Pancreas (tissue), 10 donors: ENCODE measurements around the gene CCR4. TPM values are rescaled to one million over a fixed set of nuclear protein-coding genes. Genes with fewer than 3 reads are reported as not detected.

Source experiments
- ATAC-seq, 4 donors: fragments of 200-7000 bp; cut with Tn5 transposase; one replicate each; pipeline versions ENCODE4 v1.8.0 to v1.9.1; 2020; ENCODE audit warnings: mild to moderate bottlenecking in 4 of 4, moderate library complexity in 4 of 4
- DNase-seq, 6 donors: peaks; one replicate each; pipeline ENCODE4 v3.0.0-alpha.2; 2020
- FAIRE-seq: peaks from 2 replicates; lab custom pipeline; 2012; peaks lifted over from hg19 to GRCh38; lab: Jason Lieb, UNC
- H3K27ac ChIP-seq, 4 donors: fragments of 200-600 bp; sonication (generic); 1 replicate in 3 of 4; 2 replicates in 1 of 4; pipeline versions ENCODE4 v1.5.0 to v1.8.0; 2020
- H3K27me3 ChIP-seq, 4 donors: fragments of 200-600 bp; one replicate each; pipeline ENCODE4 v1.8.0; 2021
- H3K36me3 ChIP-seq, 3 donors: fragments of 200-600 bp; sonication (generic) in 1 of 3; one replicate each; pipeline versions ENCODE4 v1.5.0 to v1.8.0; 2020 to 2021
- H3K4me1 ChIP-seq, 3 donors: fragments of 200-600 bp; one replicate each; pipeline ENCODE4 v1.8.0; 2021
- H3K4me3 ChIP-seq, 4 donors: fragments of 200-600 bp; sonication (generic) in 2 of 4; one replicate each; pipeline versions ENCODE4 v1.5.0 to v1.8.0; 2020 to 2021
- H3K9me3 ChIP-seq, 4 donors: fragments of 200-600 bp; one replicate each; pipeline ENCODE4 v1.8.0; 2021
- CTCF ChIP-seq, 4 donors: fragments of 200-600 bp; sonication (generic) in 3 of 4; IDR thresholded peaks; one replicate each; pipeline versions ENCODE4 v1.5.0 to v1.8.0; 2021; ENCODE audit warnings: antibody characterized with exemption in 4 of 4
- WGBS, 2 donors: extraction: QIAGEN DNeasy Blood & Tissue Kit; methylation state at CpG; one replicate each; pipeline ENCODE4 v1.1.7; 2013; 5-methylcytosine and 5-hydroxymethylcytosine counted together
- intact Hi-C, 3 donors: fragments of 100-400 bp; cut with DNase I; formaldehyde crosslinking; loops; one replicate each; pipeline versions ENCODE4 v1.11.1 to v1.14.2; 2022
- polyA plus RNA-seq, 2 donors: library from polyadenylated mRNA; stranded (reverse); fragments of 200-250 nt; gene quantifications; one replicate each; pipeline ENCODE4 v1.2.3, GENCODE V29; 2013
- total RNA-seq, 6 donors: library from RNA; stranded (reverse); fragmentation: NEBNext Ultra II Directional in 4 of 6; extraction: Animal tissue kit (Norgen Biotek cat#: 25700) in 4 of 6; gene quantifications; one replicate each; pipeline versions ENCODE4 v1.2.1 to v1.2.4, GENCODE V29; 2021 to 2023
- donor health status: healthy with polysubstance abuse.
- donor health status: DM: no; HTN: no; CAD: no; lungs with moderate emphysema.
- donor health status: DM: no; HTN: no; CAD: no.
- donor health status: control.
- donor health status: control.
- donor health status: Bipolar disorder and iron deficiency.
- donor health status: DM: yes; HTN: yes; CAD: no.
- donor health status: DM: no; HTN: no; CAD: no.
- donor health status: DM: no; HTN: no; CAD: no.
- donor health status: DM: yes; HTN: yes; CAD: no.

CCR4 gene
- total and polyA plus RNA-seq, 8 donors = 0.06 to 0.25 (median 0.09) TPM; not detected in 4

GRCh38 chr3:32912046-32912445 is 39.4 kb upstream of the CCR4 start:
- no peaks in the 10 kb centered on the region for H3K4me1 ChIP-seq
- WGBS, 2 donors = 92 to 100% methylated on average over 1 of the region's 1 CpG
- DNase-seq (no peak), FAIRE-seq (no peak), ATAC-seq (no peak)
- H3K36me3 ChIP-seq = no peaks in the 10 kb centered on the region
- intact Hi-C loops = no loop called here
- no peaks in the 10 kb centered on the region for H3K9me3 ChIP-seq
- H3K27me3 ChIP-seq = no peaks in the 10 kb centered on the region
- TF ChIP-seq CTCF (IDR thresholded peaks at IDR 0.05) = no peak
- no peak overlapping the region for H3K4me3 ChIP-seq
- no peak overlapping the region for H3K27ac ChIP-seq

DNA sequence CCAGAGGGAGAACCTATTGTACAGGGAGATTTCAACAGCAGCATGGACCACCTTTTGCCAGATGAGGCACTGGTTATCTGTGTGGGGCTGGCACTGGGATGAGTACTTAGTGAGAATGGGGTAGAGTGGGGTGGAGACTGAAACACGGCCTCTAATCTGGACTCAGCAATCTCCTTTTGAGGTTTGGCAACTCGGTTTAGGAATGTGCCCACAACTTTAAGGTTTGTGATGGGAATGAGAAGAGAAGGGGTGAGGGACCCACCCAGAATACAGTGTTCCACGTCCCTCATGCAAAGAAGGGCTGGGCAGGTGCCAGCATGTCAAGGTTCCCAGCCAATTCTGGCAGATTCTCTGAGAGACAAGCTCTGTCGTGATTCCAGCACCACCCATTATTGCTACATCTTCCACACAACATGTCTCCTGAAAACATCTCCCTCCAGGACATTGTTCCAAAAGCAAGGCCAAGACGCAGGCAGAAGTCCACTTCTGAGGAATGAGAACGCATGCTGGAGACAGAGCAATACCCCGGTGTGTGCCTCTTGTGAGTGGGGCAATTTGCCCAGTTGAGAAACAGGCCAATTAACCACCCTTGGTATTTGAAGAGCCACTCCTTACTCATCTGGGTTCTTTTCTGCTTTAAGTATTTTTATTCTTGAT is 37.5 kb upstream of the CCR4 start:
- Histone ChIP-seq H3K9me3 (no peaks in the 10 kb centered on the region), H3K27ac (no peak overlapping the region), H3K36me3 (no peaks in the 10 kb centered on the region), H3K4me3 (no peak overlapping the region), H3K4me1 (no peaks in the 10 kb centered on the region), H3K27me3 (no peaks in the 10 kb centered on the region)
- WGBS, 2 donors = 49 to 59% methylated on average over 7 of the region's 7 CpGs
- intact Hi-C loops = no loop called here
- ATAC-seq (peak in 2 of 4 donors; percentile 24 to 32), DNase-seq (no peak), FAIRE-seq (no peak)
- no peak for TF ChIP-seq CTCF (IDR thresholded peaks at IDR 0.05)

- TF ChIP-seq CTCF (IDR thresholded peaks at IDR 0.05) = no peak
- intact Hi-C loops = no loop called here
- WGBS, 2 donors = 76 to 82% methylated on average over 2 of the region's 2 CpGs
- Histone ChIP-seq H3K27ac (no peak overlapping the region), H3K4me3 (no peak overlapping the region), H3K4me1 (no peaks in the 10 kb centered on the region), H3K36me3 (no peaks in the 10 kb centered on the region), H3K9me3 (no peaks in the 10 kb centered on the region), H3K27me3 (no peaks in the 10 kb centered on the region)
- ATAC-seq (no peak), DNase-seq (no peak), FAIRE-seq (no peak)
These were observed 31.5 kb upstream of the CCR4 start for GRCh38 chr3:32919920-32920319.

DNA sequence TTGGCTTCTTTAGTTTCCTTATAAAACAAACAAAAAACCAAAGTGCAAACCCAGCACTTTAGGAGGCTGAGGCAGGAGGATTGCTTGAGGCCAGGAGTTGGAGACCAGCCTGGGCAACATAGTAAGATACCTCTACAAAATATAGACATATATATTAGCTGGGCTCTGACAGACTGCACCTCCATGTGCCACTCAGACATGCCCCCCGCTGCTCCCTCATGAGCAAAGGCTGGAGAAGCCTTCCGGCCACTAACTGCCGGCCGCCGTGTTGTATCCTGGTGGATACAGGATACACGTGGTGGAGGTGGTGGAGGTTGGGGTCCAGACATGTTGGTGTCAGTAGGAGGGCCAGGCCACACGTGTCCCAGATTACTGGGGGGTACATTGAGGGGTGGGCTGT is 29.4 kb upstream of the CCR4 start:
- no peak for ATAC-seq

More for the DNA sequence above, 29.4 kb upstream of the CCR4 start:
- TF ChIP-seq CTCF (IDR thresholded peaks at IDR 0.05) = no peak
- WGBS, 2 donors = 82 to 84% methylated on average over 7 of the region's 7 CpGs
- FAIRE-seq = no peak
- no peak for DNase-seq
- H3K9me3 ChIP-seq = no peaks in the 10 kb centered on the region
- no peaks in the 10 kb centered on the region for H3K4me1 ChIP-seq
- H3K27me3 ChIP-seq = no peaks in the 10 kb centered on the region
- H3K4me3 ChIP-seq = no peak overlapping the region
- H3K36me3 ChIP-seq = no peaks in the 10 kb centered on the region
- H3K27ac ChIP-seq = no peak overlapping the region
- intact Hi-C loops = no loop called here
